MM.1S (cell line): ENCODE measurements around the gene BCAS3.
"Not testable (repeated sequence)": the region's sequence is repeated elsewhere in the genome, so short reads cannot be mapped to it uniquely, and the experiment has no call there.

Experiments
- DNase-seq: peaks from one replicate; pipeline ENCODE4 v3.0.0-alpha.2; 2015
- H2AFZ ChIP-seq: fragments of 300-600 bp; sonication (generic); 2 replicates; pipeline ENCODE4 v1.6.0; 2016; ENCODE audit warnings: antibody characterized with exemption, low read length
- H3F3A ChIP-seq: fragments of 300-600 bp; sonication (generic); 2 replicates; pipeline ENCODE4 v1.6.1; 2016; ENCODE audit warnings: mild to moderate bottlenecking, antibody characterized with exemption, low read length, moderate library complexity, mixed read lengths; ENCODE audit not compliant: insufficient read depth
- H3K27ac ChIP-seq: fragments of 300-600 bp; sonication (generic); 2 replicates; pipeline ENCODE4 v1.5.1; 2016; ENCODE audit warnings: mild to moderate bottlenecking, low read length
- H3K27me3 ChIP-seq: fragments of 300-600 bp; sonication (generic); replicated peaks from 2 replicates; pipeline ENCODE4 v1.6.0; 2016; ENCODE audit warnings: low read length; ENCODE audit not compliant: insufficient read depth
- H3K36me3 ChIP-seq: fragments of 300-600 bp; sonication (generic); replicated peaks from 2 replicates; pipeline ENCODE4 v1.6.1; 2016; ENCODE audit warnings: mild to moderate bottlenecking, low read length, mixed read lengths; ENCODE audit not compliant: insufficient read depth
- H3K4me1 ChIP-seq: fragments of 300-600 bp; sonication (generic); 2 replicates; pipeline ENCODE4 v1.6.1; 2016; ENCODE audit warnings: low read length, mixed read lengths
- H3K4me2 ChIP-seq: fragments of 300-600 bp; sonication (generic); 2 replicates; pipeline ENCODE4 v1.6.0; 2016; ENCODE audit warnings: low read depth, low read length
- H3K4me3 ChIP-seq: fragments of 300-600 bp; sonication (generic); 2 replicates; pipeline ENCODE4 v1.5.1; 2016; ENCODE audit warnings: low read length, mixed read lengths
- H3K79me2 ChIP-seq: fragments of 300-600 bp; sonication (generic); 2 replicates; pipeline ENCODE4 v1.6.1; 2016; ENCODE audit warnings: mixed run types, low read length, mixed read lengths
- H3K9ac ChIP-seq: fragments of 300-600 bp; sonication (generic); 2 replicates; pipeline ENCODE4 v1.6.1; 2016; ENCODE audit warnings: low read length, mixed read lengths
- H3K9me2 ChIP-seq: fragments of 300-600 bp; sonication (generic); replicated peaks from 2 replicates; pipeline ENCODE4 v1.6.1; 2016; ENCODE audit warnings: mild to moderate bottlenecking, low read length, mixed read lengths; ENCODE audit not compliant: insufficient read depth
- H3K9me3 ChIP-seq: fragments of 300-600 bp; sonication (generic); replicated peaks from 2 replicates; pipeline ENCODE4 v1.6.1; 2016; ENCODE audit warnings: mild to moderate bottlenecking, low read length, mixed read lengths; ENCODE audit not compliant: insufficient read depth
- H4K20me1 ChIP-seq: fragments of 300-600 bp; sonication (generic); 2 replicates; pipeline ENCODE4 v1.6.1; 2016; ENCODE audit warnings: mild to moderate bottlenecking, low read length, moderate library complexity, mixed read lengths; ENCODE audit not compliant: insufficient read depth
- CTCF ChIP-seq: fragments of 300-600 bp; sonication (generic); IDR thresholded peaks from 2 replicates; pipeline ENCODE4 v1.5.1; 2016; ENCODE audit warnings: antibody characterized with exemption, low read length, mixed read lengths
- EZH2 ChIP-seq: fragments of 300-600 bp; sonication (generic); optimal IDR thresholded peaks from 2 replicates; pipeline ENCODE3; 2017; ENCODE audit warnings: low read depth, mild to moderate bottlenecking, antibody characterized with exemption, low read length, mixed read lengths
- EZH2phosphoT487 ChIP-seq: fragments of 300-600 bp; sonication (generic); IDR thresholded peaks from 2 replicates; pipeline ENCODE4 v1.6.1; 2018; ENCODE audit warnings: antibody characterized with exemption, low read length

Gene BCAS3

GRCh38 chr17:61240851-61241468 is 563.3 kb downstream of the BCAS3 start:
- Histone ChIP-seq H3K9me2 (no peaks in the 10 kb centered on the region), H3K79me2 (no peaks in the 10 kb centered on the region), H3F3A (no peaks in the 10 kb centered on the region), H3K9me3 (no peaks in the 10 kb centered on the region), H2AFZ (no peak overlapping the region), H3K9ac (no peak overlapping the region), H3K36me3 (no peaks in the 10 kb centered on the region), H3K4me3 (no peak overlapping the region), H3K4me1 (no peaks in the 10 kb centered on the region), H3K27ac (no peak overlapping the region), H4K20me1 (no peaks in the 10 kb centered on the region), H3K27me3 (no peaks in the 10 kb centered on the region), H3K4me2 (no peak overlapping the region)
- TF ChIP-seq EZH2 (no peak), CTCF (no peak), EZH2phosphoT487 (no peak)
- DNase-seq: no peak

DNA sequence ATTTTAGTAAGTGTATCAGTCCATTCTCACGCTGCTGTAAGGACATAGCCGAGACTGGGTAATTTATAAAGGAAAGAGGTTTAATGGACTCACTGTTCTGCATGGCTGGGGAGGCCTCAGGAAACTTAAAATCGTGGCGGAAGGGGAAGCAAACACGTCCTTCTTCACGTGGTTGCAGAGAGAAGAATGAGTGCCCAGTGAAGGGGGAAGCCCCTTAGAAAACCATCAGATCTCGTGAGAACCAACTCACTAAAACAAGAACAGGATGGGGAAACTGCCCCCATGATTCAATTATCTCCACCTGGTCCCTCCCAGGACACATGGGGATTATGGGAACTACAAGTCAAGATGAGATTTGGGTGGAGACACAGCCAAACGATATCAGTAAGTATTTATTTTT is 567.3 kb downstream of the BCAS3 start:
- not testable (repeated sequence) for H4K20me1 ChIP-seq, H3F3A ChIP-seq, DNase-seq, H3K36me3 ChIP-seq, H2AFZ ChIP-seq, H3K9me3 ChIP-seq, H3K4me3 ChIP-seq, H3K9ac ChIP-seq, H3K9me2 ChIP-seq, H3K79me2 ChIP-seq, H3K27me3 ChIP-seq, H3K4me1 ChIP-seq, H3K4me2 ChIP-seq, H3K27ac ChIP-seq

DNA sequence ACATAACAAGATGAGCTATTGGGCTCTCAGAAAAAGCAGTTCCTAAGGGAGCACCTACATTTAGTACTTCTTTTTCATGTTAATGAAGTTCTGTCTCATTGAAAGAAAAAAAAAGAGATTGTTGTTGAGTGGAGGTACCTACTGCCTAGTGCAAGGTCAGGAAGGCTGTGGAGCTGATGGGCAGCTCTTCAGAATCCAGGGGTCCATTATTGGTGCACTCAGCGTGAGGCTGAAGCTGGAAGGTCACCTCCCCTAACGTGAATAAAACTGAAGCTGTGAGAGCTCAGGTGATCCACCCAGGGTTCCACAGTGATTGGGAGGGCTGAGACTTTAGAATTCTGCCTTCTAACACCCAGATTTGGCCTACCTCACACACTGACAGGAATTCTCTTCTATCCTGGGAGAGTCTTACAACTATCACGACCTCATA is 568.1 kb downstream of the BCAS3 start:
- TF ChIP-seq EZH2 (no peak), CTCF (no peak), EZH2phosphoT487 (no peak)
- no peaks in the 10 kb centered on the region for H3K9me2 ChIP-seq
- no peak overlapping the region for H3K27ac ChIP-seq
- no peak for DNase-seq
- H3K4me3 ChIP-seq: no peak overlapping the region
- H3K27me3 ChIP-seq: no peaks in the 10 kb centered on the region
- no peak overlapping the region for H3K9ac ChIP-seq
- no peaks in the 10 kb centered on the region for H3K79me2 ChIP-seq
- H3K9me3 ChIP-seq: no peaks in the 10 kb centered on the region
- H2AFZ ChIP-seq: no peak overlapping the region
- H4K20me1 ChIP-seq: no peaks in the 10 kb centered on the region
- H3K4me1 ChIP-seq: peaks cover 7% of the 10 kb centered on the region
- H3K36me3 ChIP-seq: no peaks in the 10 kb centered on the region
- H3K4me2 ChIP-seq: no peak overlapping the region
- no peaks in the 10 kb centered on the region for H3F3A ChIP-seq

- Histone ChIP-seq H3K4me2 (no peak overlapping the region), H3K79me2 (no peaks in the 10 kb centered on the region), H3K4me3 (no peak overlapping the region), H3F3A (no peaks in the 10 kb centered on the region), H2AFZ (no peak overlapping the region), H3K27me3 (no peaks in the 10 kb centered on the region), H4K20me1 (no peaks in the 10 kb centered on the region), H3K4me1 (peaks cover 7% of the 10 kb centered on the region), H3K9ac (no peak overlapping the region), H3K9me3 (no peaks in the 10 kb centered on the region), H3K9me2 (no peaks in the 10 kb centered on the region), H3K36me3 (no peaks in the 10 kb centered on the region), H3K27ac (no peak overlapping the region)
- TF ChIP-seq EZH2phosphoT487 (no peak), EZH2 (no peak), CTCF (no peak)
- no peak for DNase-seq
Observed at GRCh38 chr17:61247439-61247838, 569.8 kb downstream of the BCAS3 start.
